A549 (cell line): ENCODE measurements around the gene MARK3. TPM values are rescaled to one million over a fixed set of nuclear protein-coding genes. Genes with fewer than 3 reads are reported as not detected.

ENCODE experiments used
- ATAC-seq, 2 experiments: fragments of 200-7000 bp in 1 of 2; fragments of >200 bp in 1 of 2; cut with Nextera tagmentation in 1 of 2; cut with Tn5 transposase in 1 of 2; 3 replicates each; pipeline versions ENCODE4 v1.8.0 to v1.9.1; 2018 to 2020; ENCODE audit warnings: mild to moderate bottlenecking in 1 of 2, moderate library complexity in 1 of 2
- CTCF ChIA-PET: fragments of 300-600 bp; sonication (Branson Sonifier 250); formaldehyde crosslinking; extraction: SDS; loops from one replicate; lab custom pipeline; 2021; ENCODE audit warnings: antibody characterized with exemption, inconsistent platforms; lab: Yijun Ruan, JAX
- POLR2A ChIA-PET: fragments of 350-600 bp; formaldehyde crosslinking; extraction: SDS; loops from one replicate; lab custom pipeline; 2021; ENCODE audit warnings: antibody characterized with exemption, inconsistent platforms; lab: Yijun Ruan, JAX
- DNase-seq, 2 experiments: peaks; one replicate each; pipeline versions ENCODE4 v3.0.0 to v3.0.0-alpha.2; 2011 to 2016; ENCODE audit warnings: low read depth in 1 of 2, low spot score in 1 of 2
- FAIRE-seq: peaks from 2 replicates; lab custom pipeline; 2011; peaks lifted over from hg19 to GRCh38; lab: Jason Lieb, UNC
- H3K27ac ChIP-seq, 2 experiments: fragments of >200 bp; sonication (Bioruptor Twin); formaldehyde crosslinking; 3 replicates each; pipeline ENCODE4 v1.5.1; 2016 to 2017
- H3K4me1 ChIP-seq: fragments of >200 bp; sonication (Bioruptor Twin); formaldehyde crosslinking; 3 replicates; pipeline ENCODE4 v1.6.1; 2016
- H3K4me2 ChIP-seq: fragments of >200 bp; sonication (Bioruptor Twin); formaldehyde crosslinking; 3 replicates; pipeline ENCODE4 v1.6.1; 2016
- H3K4me3 ChIP-seq: fragments of >200 bp; sonication (Bioruptor Twin); formaldehyde crosslinking; 3 replicates; pipeline ENCODE4 v1.5.1; 2016
- H3K9me3 ChIP-seq: fragments of >200 bp; sonication (Bioruptor Twin); formaldehyde crosslinking; 3 replicates; pipeline ENCODE4 v1.6.1; 2016
- ATOH8 ChIP-seq: fragments of 250-450 bp; sonication (Bioruptor Pico); IDR thresholded peaks from 2 replicates; pipeline ENCODE4 v1.5.0; 2020; ENCODE audit warnings: low read depth, mild to moderate bottlenecking, moderate library complexity
- CBX2 ChIP-seq: fragments of 200-600 bp; sonication (generic); IDR thresholded peaks from 2 replicates; pipeline ENCODE4 v1.6.1; 2016; ENCODE audit warnings: low read depth, mild to moderate bottlenecking, borderline replicate concordance
- CTCF ChIP-seq: fragments of >200 bp; sonication (Bioruptor Twin); formaldehyde crosslinking; IDR thresholded peaks from 3 replicates; pipeline ENCODE4 v1.5.1; 2016
- EHMT2 ChIP-seq: fragments of 200-600 bp; sonication (generic); IDR thresholded peaks from 2 replicates; pipeline ENCODE4 v1.6.1; 2016; ENCODE audit warnings: antibody characterized with exemption, low read depth, mild to moderate bottlenecking, moderate library complexity
- EP300 ChIP-seq, 2 experiments: fragments of >200 bp; sonication (Bioruptor Twin); formaldehyde crosslinking; IDR thresholded peaks; 2 replicates in 1 of 2; 3 replicates in 1 of 2; pipeline ENCODE4 v1.6.1; 2016 to 2017
- ESRRA ChIP-seq: fragments of 150-350 bp; IDR thresholded peaks from 2 replicates; pipeline ENCODE4 v1.6.1; 2014; ENCODE audit warnings: mild to moderate bottlenecking, low read length, borderline replicate concordance
- FOSB ChIP-seq: fragments of 250-450 bp; sonication (Bioruptor Pico); IDR thresholded peaks from 2 replicates; pipeline ENCODE4 v1.5.0; 2020; ENCODE audit warnings: mild to moderate bottlenecking, moderate library complexity
- GATA3 ChIP-seq: IDR thresholded peaks from 2 replicates; pipeline ENCODE4 v1.6.1; 2012; ENCODE audit warnings: borderline replicate concordance
- HMGXB4 ChIP-seq: fragments of 250-450 bp; sonication (Bioruptor Pico); IDR thresholded peaks from 2 replicates; pipeline ENCODE4 v1.5.0; 2021; ENCODE audit warnings: mild to moderate bottlenecking, moderate library complexity, borderline replicate concordance
- JUN ChIP-seq, 2 experiments: fragments of >200 bp; sonication (Bioruptor Twin); formaldehyde crosslinking; IDR thresholded peaks; 2 replicates in 1 of 2; 3 replicates in 1 of 2; pipeline ENCODE4 v1.6.1; 2016 to 2017
- KDM1A ChIP-seq: fragments of 200-600 bp; sonication (generic); IDR thresholded peaks from 2 replicates; pipeline ENCODE4 v1.6.1; 2016; ENCODE audit warnings: low read depth, mild to moderate bottlenecking
- KDM5A ChIP-seq: fragments of 200-600 bp; sonication (generic); IDR thresholded peaks from 2 replicates; pipeline ENCODE4 v1.6.1; 2016; ENCODE audit warnings: antibody characterized with exemption, mild to moderate bottlenecking
- MAFK ChIP-seq: fragments of 450-650 bp; IDR thresholded peaks from 2 replicates; pipeline ENCODE4 v1.6.1; 2014; ENCODE audit not compliant: partially characterized antibody
- MAX ChIP-seq: IDR thresholded peaks from 2 replicates; pipeline ENCODE4 v1.6.1; 2012
- MAZ ChIP-seq: fragments of 150-350 bp; IDR thresholded peaks from 2 replicates; pipeline ENCODE4 v1.6.1; 2014; ENCODE audit warnings: antibody characterized with exemption, low read depth, low read length, borderline replicate concordance
- MYC ChIP-seq: IDR thresholded peaks from 2 replicates; pipeline ENCODE4 v1.6.1; 2012; ENCODE audit warnings: mild to moderate bottlenecking, inconsistent platforms, low read length, improper control_type of control experiment, borderline replicate concordance
- NFE2L2 ChIP-seq: fragments of 150-350 bp; conservative IDR thresholded peaks from 2 replicates; pipeline ENCODE4 v1.6.1; 2014; ENCODE audit warnings: low read length
- NPAS2 ChIP-seq: fragments of 250-450 bp; sonication (Bioruptor Pico); IDR thresholded peaks from 2 replicates; pipeline ENCODE4 v1.8.0; 2022; ENCODE audit warnings: mild to moderate bottlenecking, moderate library complexity, borderline replicate concordance
- POLR2A ChIP-seq: IDR thresholded peaks from 2 replicates; pipeline ENCODE4 v1.6.1; 2012; ENCODE audit warnings: mild to moderate bottlenecking, low read length
- POLR2AphosphoS2 ChIP-seq: conservative IDR thresholded peaks from 2 replicates; pipeline ENCODE4 v1.6.1; 2012; ENCODE audit warnings: low read length, improper control_type of control experiment, inconsistent platforms
- RAD21 ChIP-seq, 2 experiments: fragments of >200 bp in 1 of 2; sonication (Bioruptor Twin) in 1 of 2; formaldehyde crosslinking in 1 of 2; IDR thresholded peaks in 1 of 2; conservative IDR thresholded peaks in 1 of 2; 2 replicates in 1 of 2; 3 replicates in 1 of 2; pipeline ENCODE4 v1.6.1; 2012 to 2018; ENCODE audit warnings: inconsistent platforms in 1 of 2
- RFX5 ChIP-seq: fragments of 450-650 bp; IDR thresholded peaks from 2 replicates; pipeline ENCODE4 v1.7.1; 2014; ENCODE audit warnings: antibody characterized with exemption, mild to moderate bottlenecking, moderate library complexity
- SMC3 ChIP-seq: fragments of >200 bp; sonication (Bioruptor Twin); formaldehyde crosslinking; IDR thresholded peaks from 3 replicates; pipeline ENCODE4 v1.6.1; 2018; ENCODE audit warnings: inconsistent platforms
- TP53 ChIP-seq: fragments of 250-450 bp; sonication (Bioruptor Pico); IDR thresholded peaks from 2 replicates; pipeline ENCODE4 v1.5.0; 2021; ENCODE audit warnings: mild to moderate bottlenecking, moderate library complexity
- ZC3H11A ChIP-seq: fragments of 450-650 bp; IDR thresholded peaks from 2 replicates; pipeline ENCODE4 v1.6.1; 2014; ENCODE audit warnings: antibody characterized with exemption, mild to moderate bottlenecking
- ZNF302 ChIP-seq: fragments of 250-450 bp; sonication (Bioruptor Pico); IDR thresholded peaks from 2 replicates; pipeline ENCODE4 v1.9.0; 2021; ENCODE audit warnings: inconsistent platforms, mild to moderate bottlenecking, moderate library complexity
- WGBS: methylation state at CpG from one replicate; pipeline ENCODE4 v1.1.6; 2017; ENCODE audit errors: missing lambda C conversion rate; 5-methylcytosine and 5-hydroxymethylcytosine counted together
- polyA plus RNA-seq, 4 experiments: library from polyadenylated mRNA; depleted of rRNA in 3 of 4; stranded (reverse); fragments of >200 nt; fragmentation: RNase III in 1 of 4; extraction: RNeasy Plus Mini Kit Qiagen cat#74134 plus additional on column Dnase treatment in 1 of 4; gene quantifications; 2 replicates in 3 of 4; 3 replicates in 1 of 4; pipeline ENCODE4 v1.2.3, GENCODE V29; 2011 to 2017

MARK3 gene
- polyA plus RNA-seq, 2 of the 4 experiments (the other 2 are of a cell fraction), result 59.7 to 97.6 TPM

- no peak overlapping the region for H3K4me3 ChIP-seq
- ChIA-PET CTCF (interaction anchor here (0.6 to 28.8 kb wide), 12 partner anchors 11 to 852 kb away, joined by 3 to 489 read pairs (median 16); partner anchors contain the start of genes BAG5, CKB, COA8 and TRMT61A), POLR2A (interaction anchor here (0.6 kb wide), 1 partner anchor 873 kb away, joined by 7 read pairs; no protein-coding TSS in a partner anchor)
- peak; percentile 62 to 83 for DNase-seq
- no peak for FAIRE-seq
- H3K4me1 ChIP-seq, result peaks cover 18% of the 10 kb centered on the region
- no peak overlapping the region for H3K4me2 ChIP-seq
- H3K9me3 ChIP-seq, result no peaks in the 10 kb centered on the region
- no peak overlapping the region for H3K27ac ChIP-seq
- TF ChIP-seq HMGXB4, result no peak
- peak; percentile 89 for TF ChIP-seq SMC3
- no peak for TF ChIP-seq KDM5A
- TF ChIP-seq POLR2AphosphoS2, result no peak
- no peak for TF ChIP-seq NFE2L2
- no peak for TF ChIP-seq RFX5
- peak; percentile 68; the same call in 1 of the 2 replicates for TF ChIP-seq MAZ
- TF ChIP-seq ZNF302 (CRISPR knock-in tag), result no peak
- TF ChIP-seq CBX2, result no peak
- peak; percentile 49; the same call in 1 of the 2 replicates for TF ChIP-seq MAX
- no peak for TF ChIP-seq MYC
- peak; percentile 96 to 97 for TF ChIP-seq RAD21 (conservative IDR thresholded peaks at IDR 0.05 in 1 of 2, IDR thresholded peaks at IDR 0.05 in 1 of 2)
- no peak for TF ChIP-seq FOSB
- TF ChIP-seq ESRRA, result peak; percentile 53
- TF ChIP-seq CTCF, result peak; percentile 94
- TF ChIP-seq EHMT2, result no peak
- TF ChIP-seq POLR2A, result no peak
- ATAC-seq, result peak; percentile 42 to 81
- 25% methylated on average over 13 of the region's 21 CpGs for WGBS
Measured at GRCh38 chr14:103546652-103547454, 161.6 kb downstream of the MARK3 start.

- peaks cover 18% of the 10 kb centered on the region for H3K4me1 ChIP-seq
- 68% methylated on average over 11 of the region's 11 CpGs for WGBS
- POLR2A ChIA-PET, result no interaction called here
Measured at GRCh38 chr14:103547455-103547940, 162.3 kb downstream of the MARK3 start.

GRCh38 chr14:103547941-103548462, 162.8 kb downstream of the MARK3 start:
- POLR2A ChIA-PET, result no interaction called here
- H3K4me3 ChIP-seq, result no peak overlapping the region
- peaks cover 18% of the 10 kb centered on the region for H3K4me1 ChIP-seq
- WGBS, result 86% methylated on average over 16 of the region's 18 CpGs
- FAIRE-seq, result no peak
- no peak for DNase-seq
- ATAC-seq, result no peak
- CTCF ChIA-PET, result interaction anchor here (2.8 to 28.8 kb wide), 4 partner anchors 10 to 43 kb away, joined by 23 to 489 read pairs (median 142); partner anchors contain the start of genes BAG5, CKB, COA8 and TRMT61A
- H3K4me2 ChIP-seq, result no peak overlapping the region
- no peak overlapping the region for H3K27ac ChIP-seq
- no peaks in the 10 kb centered on the region for H3K9me3 ChIP-seq
- no peak for TF ChIP-seq GATA3
- TF ChIP-seq ATOH8 (CRISPR knock-in tag), result no peak
- TF ChIP-seq EP300 (IDR thresholded peaks at IDR 0.05), result no peak
- TF ChIP-seq FOSB, result no peak
- TF ChIP-seq KDM5A, result no peak
- no peak for TF ChIP-seq TP53 (CRISPR knock-in tag)
- TF ChIP-seq KDM1A, result no peak
- no peak for TF ChIP-seq HMGXB4
- TF ChIP-seq NFE2L2, result no peak
- no peak for TF ChIP-seq ZC3H11A
- no peak for TF ChIP-seq NPAS2 (CRISPR knock-in tag)
- no peak for TF ChIP-seq MAFK
- TF ChIP-seq RAD21 (conservative IDR thresholded peaks at IDR 0.05 in 1 of 2, IDR thresholded peaks at IDR 0.05 in 1 of 2), result no peak

More at GRCh38 chr14:103547455-103547940, 162.3 kb downstream of the MARK3 start:
- H3K4me3 ChIP-seq, result no peak overlapping the region
- no peak overlapping the region for H3K4me2 ChIP-seq
- ATAC-seq (no peak), DNase-seq (no peak), FAIRE-seq (no peak)
- no peak overlapping the region for H3K27ac ChIP-seq
- TF ChIP-seq JUN (IDR thresholded peaks at IDR 0.05), result no peak
- H3K9me3 ChIP-seq, result no peaks in the 10 kb centered on the region
- CTCF ChIA-PET, result interaction anchor here (0.6 to 28.8 kb wide), 11 partner anchors 11 to 853 kb away, joined by 3 to 489 read pairs (median 23); partner anchors contain the start of genes BAG5, CKB, COA8 and TRMT61A
